ENCODE results near the gene SGF29.

- TF ChIP-seq GABPA (IDR thresholded peaks at IDR 0.05; ENCODE audit: low read depth) (no peak), POLR2AphosphoS5 (IDR thresholded peaks at IDR 0.05; ENCODE audit: low read depth) (no peak)
- TF ChIP-seq, protein P1, sequence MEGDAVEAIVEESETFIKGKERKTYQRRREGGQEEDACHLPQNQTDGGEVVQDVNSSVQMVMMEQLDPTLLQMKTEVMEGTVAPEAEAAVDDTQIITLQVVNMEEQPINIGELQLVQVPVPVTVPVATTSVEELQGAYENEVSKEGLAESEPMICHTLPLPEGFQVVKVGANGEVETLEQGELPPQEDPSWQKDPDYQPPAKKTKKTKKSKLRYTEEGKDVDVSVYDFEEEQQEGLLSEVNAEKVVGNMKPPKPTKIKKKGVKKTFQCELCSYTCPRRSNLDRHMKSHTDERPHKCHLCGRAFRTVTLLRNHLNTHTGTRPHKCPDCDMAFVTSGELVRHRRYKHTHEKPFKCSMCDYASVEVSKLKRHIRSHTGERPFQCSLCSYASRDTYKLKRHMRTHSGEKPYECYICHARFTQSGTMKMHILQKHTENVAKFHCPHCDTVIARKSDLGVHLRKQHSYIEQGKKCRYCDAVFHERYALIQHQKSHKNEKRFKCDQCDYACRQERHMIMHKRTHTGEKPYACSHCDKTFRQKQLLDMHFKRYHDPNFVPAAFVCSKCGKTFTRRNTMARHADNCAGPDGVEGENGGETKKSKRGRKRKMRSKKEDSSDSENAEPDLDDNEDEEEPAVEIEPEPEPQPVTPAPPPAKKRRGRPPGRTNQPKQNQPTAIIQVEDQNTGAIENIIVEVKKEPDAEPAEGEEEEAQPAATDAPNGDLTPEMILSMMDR (IDR thresholded peaks at IDR 0.05; ENCODE audit: insufficient read depth, low read length), result no peak
- TF ChIP-seq, protein P2, sequence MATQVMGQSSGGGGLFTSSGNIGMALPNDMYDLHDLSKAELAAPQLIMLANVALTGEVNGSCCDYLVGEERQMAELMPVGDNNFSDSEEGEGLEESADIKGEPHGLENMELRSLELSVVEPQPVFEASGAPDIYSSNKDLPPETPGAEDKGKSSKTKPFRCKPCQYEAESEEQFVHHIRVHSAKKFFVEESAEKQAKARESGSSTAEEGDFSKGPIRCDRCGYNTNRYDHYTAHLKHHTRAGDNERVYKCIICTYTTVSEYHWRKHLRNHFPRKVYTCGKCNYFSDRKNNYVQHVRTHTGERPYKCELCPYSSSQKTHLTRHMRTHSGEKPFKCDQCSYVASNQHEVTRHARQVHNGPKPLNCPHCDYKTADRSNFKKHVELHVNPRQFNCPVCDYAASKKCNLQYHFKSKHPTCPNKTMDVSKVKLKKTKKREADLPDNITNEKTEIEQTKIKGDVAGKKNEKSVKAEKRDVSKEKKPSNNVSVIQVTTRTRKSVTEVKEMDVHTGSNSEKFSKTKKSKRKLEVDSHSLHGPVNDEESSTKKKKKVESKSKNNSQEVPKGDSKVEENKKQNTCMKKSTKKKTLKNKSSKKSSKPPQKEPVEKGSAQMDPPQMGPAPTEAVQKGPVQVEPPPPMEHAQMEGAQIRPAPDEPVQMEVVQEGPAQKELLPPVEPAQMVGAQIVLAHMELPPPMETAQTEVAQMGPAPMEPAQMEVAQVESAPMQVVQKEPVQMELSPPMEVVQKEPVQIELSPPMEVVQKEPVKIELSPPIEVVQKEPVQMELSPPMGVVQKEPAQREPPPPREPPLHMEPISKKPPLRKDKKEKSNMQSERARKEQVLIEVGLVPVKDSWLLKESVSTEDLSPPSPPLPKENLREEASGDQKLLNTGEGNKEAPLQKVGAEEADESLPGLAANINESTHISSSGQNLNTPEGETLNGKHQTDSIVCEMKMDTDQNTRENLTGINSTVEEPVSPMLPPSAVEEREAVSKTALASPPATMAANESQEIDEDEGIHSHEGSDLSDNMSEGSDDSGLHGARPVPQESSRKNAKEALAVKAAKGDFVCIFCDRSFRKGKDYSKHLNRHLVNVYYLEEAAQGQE (IDR thresholded peaks at IDR 0.05; ENCODE audit: insufficient replicate concordance, low read depth), result no peak
These were observed 52.8 kb downstream of the SGF29 start for GRCh38 chr16:28606291-28607115.

Data from HL-60 (cell line).